Prostate gland (tissue), 2 donors: ENCODE results near the gene ICE2. TPM values are rescaled to one million over a fixed set of nuclear protein-coding genes. Genes with fewer than 3 reads are reported as not detected.

Experiments used
- DNase-seq: peaks from one replicate; pipeline ENCODE4 v3.0.0-alpha.2; 2019; ENCODE audit warnings: low spot score
- H3K27ac ChIP-seq, 2 donors: fragments of 200-600 bp; sonication (generic); 2 replicates each; pipeline ENCODE4 v1.5.1; 2017 to 2019
- H3K27me3 ChIP-seq: fragments of 200-600 bp; sonication (generic); replicated peaks from 2 replicates; pipeline ENCODE4 v1.5.1; 2019; ENCODE audit not compliant: insufficient read depth
- H3K36me3 ChIP-seq, 2 donors: fragments of 200-600 bp; sonication (generic); 1 replicate in 1 of 2; 2 replicates in 1 of 2; pipeline versions ENCODE4 v1.5.1 to v1.8.1; 2017 to 2019
- H3K4me1 ChIP-seq: fragments of 200-600 bp; sonication (generic); replicated peaks from 2 replicates; pipeline ENCODE4 v1.5.1; 2019
- H3K4me3 ChIP-seq, 2 donors: fragments of 200-600 bp; sonication (generic); 2 replicates each; pipeline ENCODE4 v1.5.1; 2017 to 2019
- H3K9me3 ChIP-seq: fragments of 200-600 bp; sonication (generic); 2 replicates; pipeline ENCODE4 v1.5.1; 2017
- CTCF ChIP-seq, 4 experiments: fragments of 200-600 bp in 2 of 4; fragments of 450-650 bp in 2 of 4; sonication (generic) in 2 of 4; IDR thresholded peaks; 1 replicate in 3 of 4; 2 replicates in 1 of 4; pipeline ENCODE4 v1.5.1; 2016 to 2019; ENCODE audit warnings: antibody characterized with exemption in 4 of 4, mild to moderate bottlenecking in 2 of 4, moderate library complexity in 2 of 4
- POLR2A ChIP-seq: fragments of 450-650 bp; IDR thresholded peaks from one replicate; pipeline ENCODE4 v1.6.1; 2016; ENCODE audit warnings: antibody characterized with exemption, mild to moderate bottlenecking
- POLR2AphosphoS5 ChIP-seq: sonication (generic); formaldehyde crosslinking; IDR thresholded peaks from one replicate; pipeline ENCODE4 v1.6.1; 2017; ENCODE audit warnings: antibody characterized with exemption
- WGBS: methylation state at CpG from one replicate; pipeline ENCODE4 v1.1.5; 2018; 5-methylcytosine and 5-hydroxymethylcytosine counted together
- intact Hi-C: fragments of 100-400 bp; cut with DNase I; formaldehyde crosslinking; loops from one replicate; pipeline ENCODE4 v1.14.2; 2022
- total RNA-seq, 2 donors: library from RNA; depleted of rRNA; stranded (reverse); fragments of >200 nt; gene quantifications; one replicate each; pipeline ENCODE4 v1.1.0, GENCODE V29; 2016

Gene ICE2
- total RNA-seq, 2 donors from 2014 or later: 33.0 to 34.5 TPM

- Histone ChIP-seq H3K4me3 (no peak overlapping the region), H3K27ac (no peak overlapping the region), H3K36me3 (no peaks in the 10 kb centered on the region), H3K9me3 (no peaks in the 10 kb centered on the region), H3K27me3 (no peaks in the 10 kb centered on the region), H3K4me1 (no peaks in the 10 kb centered on the region)
- intact Hi-C loops: no loop called here
- 85% methylated on average over 8 of the region's 8 CpGs for WGBS
- TF ChIP-seq CTCF (IDR thresholded peaks at IDR 0.05) (no peak), POLR2A (no peak), POLR2AphosphoS5 (no peak)
- DNase-seq: no peak
Observed at GRCh38 chr15:60518511-60518910, 39.6 kb upstream of the ICE2 start.

DNA sequence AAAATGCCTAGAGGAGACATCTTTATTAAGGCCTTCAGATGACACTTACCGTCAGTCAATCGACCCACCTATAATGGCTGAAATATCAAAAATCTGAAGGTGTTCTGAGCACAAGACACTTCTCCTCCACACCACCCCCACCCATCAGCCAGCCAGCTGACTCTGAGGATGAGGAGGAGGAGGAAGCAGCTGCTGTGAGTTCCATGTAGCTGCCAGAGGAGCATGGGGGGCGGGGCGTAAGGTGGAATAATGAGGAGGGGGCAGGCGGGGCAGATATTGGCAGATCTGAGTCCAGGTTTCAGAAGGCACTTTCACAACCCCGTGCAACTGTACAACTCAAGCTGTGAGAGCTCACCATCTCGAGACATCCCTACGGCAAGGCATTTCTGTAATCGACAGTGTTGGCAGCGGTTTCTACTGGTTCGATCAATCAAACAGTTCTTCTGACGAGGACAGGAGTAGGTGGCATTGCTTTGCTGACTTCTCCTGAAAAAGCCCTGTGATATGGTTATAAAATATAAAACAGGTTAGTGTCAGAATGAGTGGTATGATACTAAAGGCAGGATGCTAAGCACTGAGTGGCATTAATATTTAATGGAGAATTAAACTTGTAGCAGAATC is 35.4 kb upstream of the ICE2 start:
- TF ChIP-seq POLR2AphosphoS5 (no peak), POLR2A (no peak), CTCF (IDR thresholded peaks at IDR 0.05) (no peak)
- WGBS: 94% methylated on average over 12 of the region's 12 CpGs
- Histone ChIP-seq H3K27ac (no peak overlapping the region), H3K4me3 (no peak overlapping the region), H3K4me1 (no peaks in the 10 kb centered on the region), H3K27me3 (no peaks in the 10 kb centered on the region), H3K9me3 (no peaks in the 10 kb centered on the region), H3K36me3 (no peaks in the 10 kb centered on the region)
- no peak for DNase-seq
- intact Hi-C loops: no loop called here

DNA sequence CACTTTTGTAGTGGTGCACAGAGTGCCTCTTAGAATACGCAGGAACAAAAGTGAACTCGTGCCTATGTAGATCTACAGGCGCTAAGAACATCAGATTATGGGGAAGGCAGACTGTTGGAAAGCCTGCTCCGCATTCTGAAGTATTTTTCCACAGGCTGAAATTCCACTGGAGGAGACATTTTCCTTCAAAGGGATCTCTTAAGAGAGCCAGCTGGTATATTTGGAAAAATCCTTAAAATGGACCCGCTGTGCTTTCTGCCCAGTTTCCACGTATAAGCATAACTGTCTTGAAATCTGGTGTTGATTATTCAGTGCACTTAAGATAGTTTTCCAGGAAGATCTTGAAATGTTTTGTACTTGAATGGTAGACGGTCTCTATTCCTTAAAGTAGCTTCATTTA is 34.7 kb upstream of the ICE2 start:
- 95% methylated on average over 7 of the region's 7 CpGs for WGBS
- Histone ChIP-seq H3K27ac (no peak overlapping the region), H3K4me3 (no peak overlapping the region), H3K4me1 (no peaks in the 10 kb centered on the region), H3K9me3 (no peaks in the 10 kb centered on the region), H3K27me3 (no peaks in the 10 kb centered on the region), H3K36me3 (no peaks in the 10 kb centered on the region)
- no peak for DNase-seq
- intact Hi-C loops: no loop called here
- TF ChIP-seq POLR2AphosphoS5: no peak
- no peak for TF ChIP-seq POLR2A
- no peak for TF ChIP-seq CTCF (IDR thresholded peaks at IDR 0.05)

- DNase-seq: no peak
- no peak for TF ChIP-seq POLR2AphosphoS5
- no peak for TF ChIP-seq POLR2A
- no peak for TF ChIP-seq CTCF (IDR thresholded peaks at IDR 0.05)
- Histone ChIP-seq H3K4me1 (no peaks in the 10 kb centered on the region), H3K27ac (no peak overlapping the region), H3K4me3 (no peak overlapping the region), H3K36me3 (no peaks in the 10 kb centered on the region), H3K27me3 (no peaks in the 10 kb centered on the region), H3K9me3 (no peaks in the 10 kb centered on the region)
- intact Hi-C loops: no loop called here
- WGBS: 94% methylated on average over 4 of the region's 4 CpGs
Observed at GRCh38 chr15:60512937-60513336, 34.0 kb upstream of the ICE2 start.

DNA sequence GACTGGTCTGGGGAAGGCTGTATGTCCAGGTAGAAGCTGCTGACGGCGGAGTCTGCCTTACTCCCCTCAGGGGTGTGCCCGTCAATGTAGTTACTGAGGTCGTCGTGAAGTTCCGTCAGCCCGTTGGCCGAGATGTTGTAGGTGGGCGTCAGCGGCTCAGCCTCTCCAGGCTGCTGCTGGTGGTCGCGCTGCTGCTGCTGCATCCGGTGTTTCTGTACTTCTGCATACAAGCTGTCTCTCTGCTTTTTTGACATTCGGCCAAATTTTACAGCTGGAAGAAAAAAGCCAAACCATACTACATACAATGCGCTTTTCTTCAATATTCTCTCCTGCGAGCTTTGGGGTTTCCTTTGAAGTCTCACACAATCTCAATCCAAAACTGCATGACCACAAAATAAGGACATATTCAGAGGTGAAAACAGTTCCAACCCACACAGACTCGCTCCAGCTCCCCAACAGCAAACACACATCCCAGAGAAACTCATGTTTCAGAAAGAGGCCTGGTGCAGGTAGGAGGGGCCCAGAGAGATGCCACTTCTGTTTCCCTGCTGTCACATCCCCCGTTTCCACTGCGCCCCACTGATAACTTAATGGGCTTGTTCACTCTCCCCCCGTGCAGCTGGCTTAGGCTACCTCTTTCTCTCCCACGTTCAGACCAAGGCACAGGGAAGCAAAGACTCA is 32.5 kb upstream of the ICE2 start:
- DNase-seq: no peak
- Histone ChIP-seq H3K4me1 (no peaks in the 10 kb centered on the region), H3K36me3 (no peaks in the 10 kb centered on the region), H3K27ac (no peak overlapping the region), H3K27me3 (no peaks in the 10 kb centered on the region), H3K4me3 (no peak overlapping the region), H3K9me3 (no peaks in the 10 kb centered on the region)
- WGBS: 65% methylated on average over 21 of the region's 21 CpGs
- intact Hi-C loops: no loop called here
- no peak for TF ChIP-seq CTCF (IDR thresholded peaks at IDR 0.05)
- no peak for TF ChIP-seq POLR2A
- TF ChIP-seq POLR2AphosphoS5: no peak
